NOMO-1 (cell line): Measurements from ENCODE around the gene CSTPP1.
"Not testable (repeated sequence)": the region's sequence is repeated elsewhere in the genome, so short reads cannot be mapped to it uniquely, and the experiment has no call there.

ENCODE experiments used
- DNase-seq, 2 experiments: peaks; one replicate each; lab custom pipeline; 2025; ENCODE audit not compliant: unreplicated experiment in 2 of 2; lab: John Stamatoyannopoulos, UW

The CSTPP1 gene

GRCh38 chr11:46987183-46987582, 50.6 kb downstream of the CSTPP1 start:
- DNase-seq: no peak

DNA sequence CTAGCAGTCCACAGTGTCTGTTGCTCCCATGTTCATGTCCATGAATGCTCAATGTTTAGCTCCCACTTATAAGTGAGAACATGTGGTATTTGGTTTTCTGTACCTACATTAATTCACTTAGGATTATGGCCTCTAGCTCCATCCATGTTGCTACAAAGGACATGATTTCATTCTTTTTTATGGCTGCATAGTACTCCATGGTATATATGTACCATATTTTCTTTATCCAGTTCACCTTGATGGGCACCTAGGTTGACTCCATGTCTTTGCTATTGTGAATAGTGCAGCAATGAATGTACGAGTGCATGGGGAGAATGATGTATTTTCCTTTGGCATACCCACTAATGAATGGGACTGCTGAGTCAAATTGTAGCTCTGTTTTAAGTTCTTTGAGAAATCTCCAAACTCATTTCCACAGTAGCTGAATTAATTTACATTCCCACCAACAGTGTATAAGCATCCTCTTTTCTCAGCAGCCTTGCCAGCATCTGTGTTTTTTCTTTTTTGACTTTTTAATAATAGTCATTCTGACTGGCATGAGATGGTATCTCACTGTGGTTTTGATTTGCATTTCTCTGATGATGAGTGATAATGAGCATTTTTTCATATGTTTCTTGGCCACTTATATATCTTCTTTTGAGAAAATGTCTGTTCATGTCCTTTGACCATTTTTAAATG, 53.4 kb downstream of the CSTPP1 start:
- DNase-seq: not testable (repeated sequence)

DNA sequence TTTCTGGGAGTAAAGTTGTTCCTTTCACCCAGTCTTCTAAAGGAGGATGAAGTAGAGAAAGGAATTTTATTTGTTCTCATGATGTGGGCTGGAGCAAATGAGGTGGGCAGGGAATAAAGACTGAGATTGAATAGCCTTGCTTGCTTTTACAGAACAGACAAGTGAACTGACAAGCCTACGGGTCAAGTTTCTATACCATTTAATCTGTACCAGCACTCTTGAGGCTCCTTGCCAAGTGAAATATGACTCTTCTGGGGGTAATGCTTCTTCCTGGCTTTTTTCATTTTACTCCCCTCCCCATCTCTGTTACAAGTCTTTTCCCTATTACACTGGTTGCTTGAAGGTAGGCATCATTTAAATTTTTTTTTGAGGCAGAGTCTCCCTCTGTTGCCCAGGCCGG, 54.8 kb downstream of the CSTPP1 start:
- DNase-seq: no peak

GRCh38 chr11:46992386-46992785, 55.8 kb downstream of the CSTPP1 start:
- not testable (repeated sequence) for DNase-seq

GRCh38 chr11:46997796-46998195, 61.2 kb downstream of the CSTPP1 start:
- not testable (repeated sequence) for DNase-seq

GRCh38 chr11:46999217-46999616, 62.7 kb downstream of the CSTPP1 start:
- DNase-seq: no peak

- no peak for DNase-seq
Observed at GRCh38 chr11:47000033-47000432, 63.5 kb downstream of the CSTPP1 start.

DNA sequence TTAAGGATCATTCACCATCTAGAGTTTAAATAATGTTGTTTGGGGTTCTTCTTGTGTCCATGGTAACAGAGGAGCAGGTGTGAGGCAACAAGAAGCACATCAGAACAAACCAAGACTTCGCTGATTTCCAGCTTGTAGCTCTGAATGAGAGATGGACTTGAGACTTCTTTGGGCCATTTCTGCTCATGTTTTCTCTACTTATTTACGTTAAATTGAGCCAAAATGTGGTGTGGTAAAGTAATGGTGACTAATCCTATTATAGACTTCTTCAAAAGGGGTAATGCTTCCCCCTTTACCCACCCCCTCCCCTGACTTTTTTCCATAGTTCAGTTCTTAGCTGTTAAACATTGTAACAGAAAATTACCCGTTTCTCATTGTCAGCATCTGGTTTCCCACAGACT, 65.2 kb downstream of the CSTPP1 start:
- DNase-seq: peak in 1 of 2 experiments; percentile 39

DNA sequence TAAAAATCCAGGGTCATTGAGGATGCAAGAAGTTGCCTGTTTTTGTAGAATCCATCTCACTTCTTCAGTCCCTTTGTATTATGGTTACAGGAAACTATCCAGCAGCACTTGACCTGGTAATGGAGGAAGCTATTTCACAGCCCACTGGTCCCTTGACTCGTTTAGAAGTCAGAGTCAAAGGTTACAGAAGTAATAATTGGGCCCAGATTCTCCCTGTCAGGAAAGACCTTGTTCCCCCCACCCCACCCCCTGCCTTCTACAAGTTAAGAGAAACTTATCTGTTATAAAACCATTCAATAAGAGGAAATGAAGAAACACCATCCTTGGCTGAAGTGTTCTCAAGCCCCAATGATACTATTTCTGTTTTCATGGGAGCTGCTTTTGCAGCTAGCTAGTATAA, 65.8 kb downstream of the CSTPP1 start:
- DNase-seq: peak in 1 of 2 experiments; percentile 28

DNA sequence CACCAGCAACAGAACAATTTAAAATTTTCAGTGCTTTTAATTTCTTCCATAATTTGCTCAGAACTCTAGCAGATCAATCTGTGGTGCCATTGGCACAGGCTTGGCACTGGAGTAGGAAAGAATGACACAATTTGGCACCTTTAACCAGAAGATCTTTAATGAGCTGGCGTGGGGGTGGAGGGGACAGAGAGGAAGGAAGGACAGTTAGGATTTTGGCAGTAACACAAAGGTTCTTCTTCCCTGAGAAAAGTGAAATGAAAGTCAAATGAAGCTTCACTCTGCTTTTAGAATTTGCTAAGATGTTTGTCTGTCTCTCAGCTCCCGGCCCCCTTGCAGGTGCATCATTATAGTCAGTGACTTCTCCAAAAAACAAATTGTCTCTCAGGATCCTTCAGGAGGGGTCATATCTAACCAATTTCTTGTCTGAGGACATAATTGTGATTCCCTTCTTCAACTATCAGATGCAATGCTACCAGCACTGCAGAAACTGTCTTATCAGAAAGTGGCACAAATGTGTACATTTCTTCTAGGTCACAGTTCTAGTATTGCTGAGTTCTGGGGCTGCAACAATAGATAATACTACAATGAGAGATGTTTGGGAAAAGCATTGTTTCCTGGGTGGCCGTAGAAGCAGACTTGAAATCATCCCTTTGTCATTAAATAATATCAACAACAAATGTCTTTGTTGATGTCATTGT, 66.8 kb downstream of the CSTPP1 start:
- DNase-seq: peak; percentile 46 to 64

DNA sequence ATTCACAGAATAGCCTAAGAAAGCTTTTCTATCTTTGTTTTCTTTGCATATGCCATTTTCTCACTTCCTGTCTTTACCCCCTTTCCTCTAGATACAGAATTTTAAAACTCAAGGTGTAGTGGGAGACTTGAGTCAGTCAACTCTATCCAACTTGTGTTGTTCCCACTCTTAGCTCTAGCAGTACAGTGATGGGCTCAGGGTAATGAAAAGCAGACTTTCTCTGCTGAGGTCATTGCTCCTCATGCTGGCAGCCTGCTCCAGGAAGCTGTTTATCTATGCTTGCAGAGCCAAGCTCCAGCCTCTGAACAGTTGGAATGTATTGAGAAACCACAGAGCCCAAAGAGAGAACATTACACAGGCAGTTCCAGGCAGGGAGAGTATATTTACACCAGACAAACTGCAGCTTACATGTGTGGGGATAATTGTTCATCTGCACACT, 68.1 kb downstream of the CSTPP1 start:
- DNase-seq: peak; percentile 44 to 68

GRCh38 chr11:47005441-47005840, 68.9 kb downstream of the CSTPP1 start:
- peak in 1 of 2 experiments; percentile 25 for DNase-seq

DNA sequence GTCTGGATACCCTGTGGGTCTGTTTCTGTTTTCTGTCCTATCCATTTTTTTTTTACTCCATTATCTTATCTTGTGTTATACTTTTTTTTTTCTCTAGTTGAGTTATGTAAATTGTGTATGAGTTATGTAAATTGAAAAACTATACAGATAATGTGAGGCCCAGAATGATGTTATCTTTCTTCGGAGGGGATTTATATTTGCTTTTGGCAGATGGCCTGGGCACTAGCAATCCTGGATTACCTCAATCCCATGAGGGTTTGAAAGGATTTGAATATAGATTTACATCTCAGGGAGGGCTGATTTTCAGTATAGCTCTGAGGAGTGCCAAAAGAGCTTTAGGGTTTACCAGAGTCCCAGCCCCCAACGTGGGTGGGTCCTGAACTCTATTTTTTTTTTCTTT, 71.0 kb downstream of the CSTPP1 start:
- DNase-seq: no peak

DNA sequence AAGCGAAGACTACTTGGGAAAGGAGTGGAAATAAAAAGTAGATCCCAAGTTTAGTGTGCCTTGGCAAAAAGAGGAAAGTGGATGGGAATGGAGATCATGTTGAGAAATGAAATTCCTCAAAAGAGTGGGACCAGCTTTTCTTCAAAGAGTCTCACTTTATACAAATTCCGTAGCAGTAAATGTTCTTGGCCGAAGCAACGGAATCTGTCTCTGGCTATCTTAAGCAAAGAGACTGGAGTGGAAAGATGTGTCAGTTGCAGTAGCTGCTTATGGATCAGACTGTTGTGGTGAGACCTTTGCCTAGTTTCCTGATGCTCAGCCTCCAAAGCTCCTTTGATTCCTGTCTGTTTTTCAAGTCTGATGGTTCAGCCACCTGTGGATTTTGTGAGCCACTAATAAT, 73.6 kb downstream of the CSTPP1 start:
- DNase-seq: no peak

DNA sequence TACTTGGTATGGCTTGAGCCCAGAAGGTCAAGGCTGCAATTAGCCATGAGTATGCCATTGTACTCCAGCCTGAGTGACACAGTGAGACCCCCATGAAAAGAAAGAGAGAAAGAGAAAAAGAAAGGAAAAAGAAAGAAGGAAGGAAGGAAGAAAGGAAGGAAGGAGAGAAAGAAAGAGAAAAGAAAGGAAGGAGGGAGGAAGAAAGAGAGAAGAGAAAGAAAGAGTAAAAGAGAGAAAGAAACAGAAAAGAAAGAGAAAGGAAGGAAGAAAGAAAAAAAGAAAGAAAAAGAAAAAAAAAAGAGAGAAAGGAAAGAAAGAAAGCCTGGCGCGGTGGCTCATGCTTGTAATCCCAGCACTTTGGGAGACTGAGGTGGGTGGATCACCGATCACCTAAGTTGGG, 77.5 kb downstream of the CSTPP1 start:
- DNase-seq: no peak

DNA sequence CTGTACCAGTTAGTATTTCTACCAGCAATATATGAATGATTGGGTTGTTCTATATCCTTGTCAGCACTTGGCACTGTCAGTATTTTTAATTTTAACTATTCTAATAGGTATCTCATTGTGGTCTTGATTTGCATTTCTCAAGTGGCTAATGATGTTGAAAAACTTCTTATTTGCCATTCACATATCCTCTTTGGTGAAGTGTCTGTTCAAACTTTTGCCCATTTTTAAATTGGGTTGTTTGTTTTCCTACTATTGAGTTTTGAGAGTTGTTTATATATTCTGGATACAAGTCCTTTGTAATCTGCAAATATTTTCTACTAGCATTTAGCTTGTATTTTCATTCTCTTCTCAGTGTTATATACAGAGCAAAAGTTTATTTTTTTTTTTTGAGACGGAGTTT, 82.1 kb downstream of the CSTPP1 start:
- DNase-seq: no peak

DNA sequence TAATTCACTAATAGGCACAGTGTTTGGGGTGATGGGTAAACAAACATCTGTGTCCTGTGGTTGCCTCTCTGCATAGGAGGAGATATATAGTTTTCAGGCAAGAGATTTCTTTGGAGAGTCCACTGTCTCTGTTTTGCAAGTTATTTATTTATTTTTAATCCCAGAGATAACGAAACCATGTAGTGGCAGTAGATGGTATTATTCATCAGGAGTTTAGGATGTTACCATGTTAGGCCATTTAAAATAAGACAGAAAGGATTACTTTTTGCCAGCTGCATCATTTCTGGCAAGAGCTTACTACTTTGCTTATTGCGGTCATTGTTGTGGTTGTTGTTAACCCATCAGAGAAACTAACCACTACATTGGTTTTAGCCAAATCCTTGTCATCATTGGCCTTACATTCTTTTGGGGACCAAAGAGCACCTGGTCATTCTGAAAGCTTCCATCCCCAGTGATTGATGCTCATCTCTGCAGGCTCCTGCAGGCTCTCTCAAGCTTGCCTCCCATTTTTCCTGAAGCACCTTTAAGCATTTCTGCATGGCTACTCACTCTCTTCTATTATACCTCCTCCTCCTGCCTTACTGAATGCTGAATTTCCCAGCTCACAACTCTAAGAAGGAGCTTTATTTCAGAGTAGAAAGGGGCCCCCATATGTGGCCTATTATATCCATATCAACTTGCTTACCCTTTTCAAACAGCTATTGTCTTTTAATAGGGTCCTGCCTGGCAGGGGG, 84.4 kb downstream of the CSTPP1 start:
- DNase-seq: no peak

GRCh38 chr11:47021527-47021818, 84.9 kb downstream of the CSTPP1 start:
- DNase-seq: no peak

DNA sequence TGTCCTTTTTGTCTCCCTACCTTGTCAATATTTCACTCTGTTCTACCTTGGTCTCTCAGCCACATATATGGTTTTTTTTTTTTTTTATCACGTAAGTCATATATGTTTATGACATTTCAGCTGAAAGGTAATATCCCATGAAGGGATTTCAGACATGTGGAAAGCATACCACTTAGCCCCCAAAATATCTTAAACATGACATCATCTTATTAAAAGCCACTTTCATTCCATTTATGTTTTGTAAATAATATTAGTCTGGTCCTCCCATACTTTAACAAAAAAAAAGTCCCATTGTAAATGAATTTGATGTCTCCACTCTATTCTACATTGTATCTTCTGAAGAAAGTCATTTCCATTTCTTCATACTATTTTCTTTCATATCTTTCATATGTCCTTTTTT, 85.4 kb downstream of the CSTPP1 start:
- no peak for DNase-seq

GRCh38 chr11:47028195-47029093, 91.9 kb downstream of the CSTPP1 start:
- DNase-seq: no peak

GRCh38 chr11:47033439-47033838, 96.9 kb downstream of the CSTPP1 start:
- no peak for DNase-seq
